DMS114 treated with DMSO at 0.1 percent for 48 hours (cell line): ENCODE data around the gene C8G.

Experiments
- DNase-seq: peaks from one replicate; lab custom pipeline; 2025; ENCODE audit not compliant: unreplicated experiment; lab: John Stamatoyannopoulos, UW

C8G gene

DNA sequence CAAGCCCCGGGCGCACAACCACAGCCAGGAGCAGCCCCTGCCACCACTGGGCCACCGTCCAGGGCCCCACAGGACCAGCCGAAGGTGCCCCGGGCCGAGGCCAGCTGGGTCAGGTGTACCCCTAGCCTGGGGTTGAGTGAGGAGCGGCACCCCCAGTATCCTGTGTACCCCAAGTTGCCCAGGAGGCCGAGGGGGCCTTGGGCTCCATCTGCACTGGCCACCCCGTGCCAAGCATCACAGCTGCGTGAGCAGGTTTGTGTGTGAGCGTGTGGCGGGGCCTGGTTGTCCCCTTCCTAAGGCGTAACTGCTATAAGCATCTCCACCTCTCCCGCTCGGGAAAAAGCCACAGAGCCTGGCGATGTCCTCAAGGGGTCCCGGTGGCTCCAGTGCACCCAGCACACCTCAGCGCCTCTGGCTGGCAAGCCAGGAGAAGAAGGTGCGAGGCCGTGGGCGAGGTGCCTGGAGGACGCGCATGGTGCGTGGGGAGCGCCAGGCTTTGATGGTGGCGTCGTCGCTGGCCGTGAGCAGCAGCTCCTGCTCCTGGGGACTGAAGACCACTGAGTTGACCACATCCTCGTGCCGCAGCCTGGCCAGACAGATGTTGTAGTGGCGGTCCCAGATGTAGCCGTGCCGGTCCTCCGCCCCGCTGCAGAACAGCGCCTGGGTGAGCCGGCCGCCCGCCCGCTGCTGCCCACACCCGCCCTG lies 4.4 kb upstream of the C8G start:
- no peak for DNase-seq

DNA sequence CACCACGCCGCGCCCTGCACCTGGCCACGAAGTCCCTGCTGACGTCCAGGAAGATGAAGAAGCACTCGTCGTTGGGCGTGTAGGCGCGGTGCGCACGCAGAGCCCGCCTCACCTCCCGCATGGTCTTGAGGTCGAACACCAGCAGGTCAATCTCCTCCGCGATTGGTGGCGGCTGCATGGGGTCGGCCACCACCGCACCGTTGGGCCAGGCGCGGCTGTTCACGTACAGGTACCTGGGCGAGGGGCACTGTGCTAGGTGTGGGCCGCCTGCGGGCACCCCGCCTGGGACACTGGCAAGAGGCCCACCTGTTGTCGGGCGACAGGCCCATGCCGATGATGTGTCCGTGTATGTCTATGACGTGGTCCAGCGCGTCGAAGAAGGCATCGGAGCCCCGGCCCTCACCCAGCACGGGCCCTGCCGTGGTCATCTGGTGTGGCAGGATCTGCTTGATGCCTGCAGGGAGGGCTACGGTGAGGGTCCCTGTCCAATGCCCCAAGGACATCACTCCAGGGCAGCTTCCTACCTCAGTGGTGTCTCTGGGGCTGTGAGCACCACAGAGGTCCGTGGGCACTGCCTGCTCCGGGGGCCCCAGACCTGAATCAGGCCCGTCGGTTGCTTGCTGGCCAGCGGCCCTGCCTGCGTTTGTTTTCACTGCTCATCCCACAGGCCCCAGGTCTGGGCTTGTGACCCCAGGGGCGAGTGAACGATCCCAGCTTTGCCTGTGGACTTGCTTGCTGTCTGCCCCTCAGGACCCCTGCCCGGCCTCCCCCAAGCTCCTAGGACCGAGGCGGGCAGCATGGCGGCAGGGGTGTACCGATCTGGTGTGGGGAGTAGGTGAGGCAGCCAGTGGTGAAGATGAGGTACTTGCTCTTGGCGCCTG lies 3.6 kb upstream of the C8G start:
- no peak for DNase-seq

DNA sequence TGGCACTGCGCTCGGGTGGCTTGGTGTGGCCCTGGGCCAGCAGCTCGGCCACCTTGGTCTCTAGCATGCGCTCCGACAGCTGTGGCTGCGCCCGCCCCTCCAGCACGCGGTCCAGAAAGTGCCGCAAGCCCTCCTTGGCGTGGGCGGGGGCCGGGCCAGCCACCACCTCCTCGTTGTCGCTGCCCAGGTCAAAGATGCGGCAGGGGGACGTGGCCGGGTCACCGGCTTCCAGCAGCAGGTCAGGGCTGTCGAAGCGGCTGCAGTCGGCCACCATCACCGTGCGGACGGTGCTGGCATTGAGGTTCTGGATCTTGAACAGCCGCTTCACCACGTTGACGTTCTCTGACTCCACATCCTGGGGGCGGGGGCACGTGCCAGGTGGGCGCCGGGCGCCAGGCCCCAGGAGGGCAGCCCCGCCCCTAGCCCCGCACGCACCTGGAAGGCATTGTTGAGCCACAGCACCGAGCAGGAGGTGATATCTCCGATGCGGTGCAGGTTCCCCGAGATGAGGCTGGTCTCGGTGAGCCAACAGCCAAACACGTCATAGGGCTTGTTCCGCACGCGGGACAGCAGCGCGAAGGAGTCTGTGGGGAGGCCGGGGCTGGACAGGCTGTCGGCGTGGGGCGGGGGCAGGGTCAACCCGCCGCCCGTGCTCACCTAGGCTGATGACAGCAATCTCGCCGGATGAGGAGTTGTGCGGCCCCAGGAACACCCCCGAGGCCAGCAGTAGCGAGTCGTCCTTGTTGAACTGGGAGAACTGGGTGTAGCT lies 2.7 kb upstream of the C8G start:
- DNase-seq, result no peak

DNA sequence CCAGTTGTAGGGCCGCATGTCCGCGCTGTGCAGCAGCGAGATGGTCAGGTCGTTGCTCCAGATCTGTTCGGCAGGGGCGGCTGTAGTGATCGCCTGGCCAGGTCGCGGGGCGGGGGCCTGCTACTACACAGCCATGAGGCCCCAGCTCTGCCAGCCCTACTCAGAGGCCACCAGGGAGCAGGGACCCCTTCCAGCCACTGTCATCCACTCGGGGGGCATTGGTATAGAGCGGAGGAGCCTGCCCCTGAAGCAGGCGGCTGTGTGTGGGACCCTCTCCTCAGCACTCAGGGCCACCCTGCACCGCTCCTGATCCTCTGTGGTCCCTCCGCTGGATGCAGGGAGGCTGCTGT lies 2.2 kb upstream of the C8G start:
- DNase-seq, result no peak

DNA sequence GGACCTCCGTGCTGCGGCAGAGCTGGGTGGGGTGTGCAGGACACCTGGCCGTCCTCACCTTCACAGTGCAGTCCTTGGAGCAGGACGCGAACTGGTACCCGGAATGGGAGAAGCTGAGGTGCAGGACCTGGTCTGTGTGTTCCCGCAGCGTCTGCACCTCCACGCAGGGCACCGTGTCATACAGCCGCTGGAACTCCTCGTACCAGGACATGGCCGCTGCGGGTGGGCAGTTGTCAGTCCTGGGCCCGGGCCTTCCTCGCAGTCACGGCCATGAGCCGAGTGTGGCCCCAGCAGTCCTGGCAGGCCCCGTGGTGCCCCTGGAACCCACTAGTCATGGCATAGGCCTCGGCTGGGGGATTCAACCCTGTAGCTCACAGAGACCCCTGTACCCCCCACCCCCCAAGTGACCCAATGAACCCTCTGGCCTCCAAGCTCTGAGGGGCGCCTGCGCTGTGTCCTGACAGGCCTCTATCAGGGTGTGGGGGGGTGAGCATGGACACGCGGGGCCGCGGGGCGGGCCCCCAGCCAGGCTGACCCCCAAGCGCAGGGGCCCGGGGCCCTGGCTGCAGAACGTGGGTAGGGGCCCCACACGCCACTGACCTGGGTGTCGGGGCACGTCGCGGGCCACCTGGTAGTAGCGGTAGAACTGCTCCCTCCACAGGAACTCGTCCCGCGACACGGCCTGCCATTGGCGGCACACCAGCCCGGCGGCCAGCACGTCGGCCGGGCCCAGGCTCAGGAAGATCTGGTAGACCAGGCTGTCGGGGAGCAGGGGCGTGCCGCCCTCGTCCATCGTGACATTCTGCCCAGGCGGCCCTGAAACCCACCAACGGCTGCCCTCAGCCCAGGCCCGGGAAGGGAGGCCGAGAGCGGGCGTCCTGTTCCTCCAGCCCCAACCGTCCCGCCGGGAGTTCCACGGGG lies 1.5 kb upstream of the C8G start:
- DNase-seq, result no peak

DNA sequence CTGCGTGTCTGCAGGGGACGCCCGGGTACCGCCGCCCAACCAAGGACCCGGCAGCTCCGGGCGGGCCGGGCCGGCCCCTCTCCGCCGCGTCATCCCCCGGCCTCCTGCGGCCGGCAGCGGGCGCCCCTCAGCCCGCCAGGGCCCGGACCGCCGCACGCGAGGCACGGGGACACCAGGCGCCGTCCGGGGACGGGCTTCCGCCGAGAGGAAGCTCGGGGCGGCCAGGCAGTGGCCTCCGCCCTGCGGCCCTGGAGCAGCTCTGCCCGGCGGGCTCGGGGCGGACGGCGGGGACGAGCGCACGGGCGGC lies 878 bp upstream of the C8G start:
- no peak for DNase-seq

DNA sequence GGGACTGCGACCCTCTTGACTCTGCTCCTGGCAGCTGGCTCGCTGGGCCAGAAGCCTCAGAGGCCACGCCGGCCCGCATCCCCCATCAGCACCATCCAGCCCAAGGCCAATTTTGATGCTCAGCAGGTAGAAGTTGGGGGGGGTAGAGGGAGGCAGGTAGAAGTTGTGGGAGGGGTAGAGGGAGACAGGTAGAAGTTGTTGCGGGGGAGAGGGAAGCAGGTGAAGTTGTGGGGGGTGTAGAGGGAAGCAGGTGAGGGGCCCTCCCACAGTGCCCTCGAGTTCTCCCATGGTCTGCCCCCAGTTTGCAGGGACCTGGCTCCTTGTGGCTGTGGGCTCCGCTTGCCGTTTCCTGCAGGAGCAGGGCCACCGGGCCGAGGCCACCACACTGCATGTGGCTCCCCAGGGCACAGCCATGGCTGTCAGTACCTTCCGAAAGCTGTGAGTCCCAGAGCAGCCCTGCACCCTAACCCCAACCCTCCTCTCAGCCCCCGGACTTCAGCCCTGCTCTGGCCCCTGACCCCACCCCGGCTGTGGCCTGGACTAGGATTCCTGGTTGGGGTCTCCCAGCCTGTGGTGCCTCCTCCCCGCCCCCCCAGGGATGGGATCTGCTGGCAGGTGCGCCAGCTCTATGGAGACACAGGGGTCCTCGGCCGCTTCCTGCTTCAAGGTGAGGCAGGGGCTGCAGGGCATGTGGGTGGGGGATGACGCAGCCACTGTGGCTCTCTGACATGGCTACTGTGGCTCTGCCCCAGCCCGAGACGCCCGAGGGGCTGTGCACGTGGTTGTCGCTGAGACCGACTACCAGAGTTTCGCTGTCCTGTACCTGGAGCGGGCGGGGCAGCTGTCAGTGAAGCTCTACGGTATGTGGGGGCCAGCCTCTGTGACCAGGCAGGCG lies 537 bp downstream of the C8G start:
- DNase-seq, result no peak

DNA sequence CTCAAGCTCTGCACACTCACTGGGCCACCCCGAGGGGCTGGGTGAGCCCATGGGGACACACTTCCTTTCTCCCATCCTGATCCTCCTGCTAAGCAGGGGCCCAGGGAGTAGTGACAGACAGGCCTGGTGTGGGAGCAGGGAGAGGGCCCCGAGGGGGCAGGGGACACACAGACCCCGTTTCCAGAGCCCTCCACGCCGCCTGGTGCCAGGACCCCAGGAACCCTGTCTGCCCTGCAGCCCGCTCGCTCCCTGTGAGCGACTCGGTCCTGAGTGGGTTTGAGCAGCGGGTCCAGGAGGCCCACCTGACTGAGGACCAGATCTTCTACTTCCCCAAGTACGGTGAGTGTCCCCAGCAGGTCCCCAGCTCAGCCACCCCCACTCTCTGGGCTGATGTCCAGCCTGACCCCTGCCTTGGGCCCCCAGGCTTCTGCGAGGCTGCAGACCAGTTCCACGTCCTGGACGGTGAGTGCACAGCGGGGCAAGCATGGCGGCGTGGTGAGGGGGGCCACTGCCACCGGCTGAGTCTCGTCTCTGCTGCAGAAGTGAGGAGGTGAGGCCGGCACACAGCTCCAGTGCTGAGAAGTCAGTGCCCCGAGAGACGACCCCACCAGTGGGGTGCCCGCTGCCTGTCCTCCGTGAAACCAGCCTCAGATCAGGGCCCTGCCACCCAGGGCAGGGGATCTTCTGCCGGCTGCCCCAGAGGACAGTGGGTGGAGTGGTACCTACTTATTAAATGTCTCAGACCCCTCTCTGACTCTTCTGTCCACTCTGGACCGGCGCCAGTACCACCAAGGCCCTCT lies 1.4 kb downstream of the C8G start:
- no peak for DNase-seq

DNA sequence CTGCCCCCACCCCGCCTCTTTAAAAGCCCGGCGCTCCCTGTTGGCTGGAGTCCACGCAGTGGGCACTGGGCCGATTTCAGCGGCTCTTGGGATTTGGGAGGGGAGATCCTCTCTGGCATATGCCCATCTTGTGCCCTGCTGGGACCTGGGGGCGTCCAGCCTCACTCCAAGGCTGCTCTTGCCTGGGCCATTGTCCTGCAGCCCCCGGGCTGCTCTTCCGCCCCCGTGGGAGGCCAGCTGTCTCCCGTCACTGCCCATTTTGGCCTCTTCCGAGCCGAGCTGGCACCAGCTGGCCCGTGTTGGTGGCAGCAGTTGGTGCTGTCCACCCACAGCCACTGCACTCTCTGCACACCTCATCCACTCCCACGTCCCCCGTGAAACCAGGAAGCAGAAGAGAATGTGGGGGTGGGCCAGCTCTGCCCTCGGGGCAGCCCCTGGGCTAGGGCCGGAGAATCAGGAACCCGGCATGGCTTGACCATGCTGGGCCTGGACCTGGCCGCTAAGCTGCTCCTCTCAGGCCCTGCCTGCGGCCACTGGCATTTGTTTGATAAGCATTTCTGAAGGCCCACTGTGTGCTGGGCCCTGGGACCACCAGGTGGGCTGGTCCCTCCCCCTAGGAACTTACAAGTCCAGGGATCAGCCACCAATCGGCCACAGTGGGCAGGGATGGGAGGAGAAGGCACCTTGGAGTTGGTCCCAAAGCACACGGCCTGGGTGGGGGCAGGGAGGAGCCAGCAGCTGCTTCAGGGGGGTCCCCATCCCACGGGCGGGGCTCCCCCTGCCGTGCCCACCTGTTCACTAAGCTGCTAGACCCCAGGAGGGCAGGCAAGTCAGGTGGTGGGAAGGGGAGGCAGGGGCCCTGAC lies 2.2 kb downstream of the C8G start:
- DNase-seq, result no peak

DNA sequence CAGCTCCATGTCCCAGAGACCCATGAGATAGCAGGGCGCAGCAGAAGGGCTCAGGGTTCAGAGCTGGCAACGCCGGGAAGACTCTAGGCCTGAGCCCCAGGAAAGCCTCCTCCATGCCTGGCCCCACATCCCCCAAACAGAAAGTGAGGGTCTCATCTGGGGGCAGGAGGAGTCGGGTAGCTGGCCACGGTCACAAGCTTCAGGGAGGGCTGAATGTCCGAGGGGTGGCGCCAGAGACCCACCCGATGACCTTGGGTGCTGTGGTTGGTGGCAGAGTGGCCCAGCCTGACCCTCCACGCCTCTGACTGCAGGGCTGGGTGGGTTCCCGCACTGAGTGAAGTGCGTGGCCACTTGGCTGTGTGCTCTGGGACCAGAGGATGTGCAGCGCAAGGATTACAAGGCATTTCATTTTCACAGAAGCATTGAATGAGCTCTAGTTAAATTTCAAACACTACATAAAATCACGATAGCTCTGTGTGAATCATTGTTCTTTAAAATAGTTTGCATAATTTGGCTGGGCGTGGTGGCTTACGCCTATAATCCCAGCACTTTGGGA lies 3.0 kb downstream of the C8G start:
- DNase-seq, result peak; percentile 8

DNA sequence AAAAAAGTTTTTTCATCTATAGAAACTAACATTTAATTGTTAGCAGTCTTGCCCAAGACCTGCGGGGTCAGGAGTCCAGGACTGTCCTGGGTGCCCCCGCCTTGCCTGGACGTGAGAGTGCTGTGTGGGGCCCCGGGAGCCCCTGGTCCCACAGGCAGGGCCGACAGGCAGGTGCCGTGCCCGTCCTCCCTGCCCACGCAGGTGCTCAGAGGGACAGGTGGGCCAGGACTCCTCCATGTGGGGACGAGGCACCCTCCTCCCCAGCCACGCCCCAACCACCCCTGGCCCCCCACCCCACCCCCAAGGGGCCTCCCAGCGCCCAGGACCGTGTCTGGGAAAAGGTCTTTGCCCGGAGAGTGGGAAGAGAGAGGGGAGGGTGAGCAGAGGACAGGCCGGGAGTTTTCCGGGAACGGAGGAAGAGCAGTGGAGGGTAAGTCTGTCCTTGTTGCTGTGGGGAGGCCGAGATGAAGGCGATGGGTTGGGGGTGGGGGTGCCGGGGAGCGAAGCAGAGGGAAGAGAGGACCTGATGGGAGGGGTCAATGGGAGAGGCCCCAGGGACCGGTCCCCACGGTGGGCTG lies 4.3 kb downstream of the C8G start:
- DNase-seq, result no peak

DNA sequence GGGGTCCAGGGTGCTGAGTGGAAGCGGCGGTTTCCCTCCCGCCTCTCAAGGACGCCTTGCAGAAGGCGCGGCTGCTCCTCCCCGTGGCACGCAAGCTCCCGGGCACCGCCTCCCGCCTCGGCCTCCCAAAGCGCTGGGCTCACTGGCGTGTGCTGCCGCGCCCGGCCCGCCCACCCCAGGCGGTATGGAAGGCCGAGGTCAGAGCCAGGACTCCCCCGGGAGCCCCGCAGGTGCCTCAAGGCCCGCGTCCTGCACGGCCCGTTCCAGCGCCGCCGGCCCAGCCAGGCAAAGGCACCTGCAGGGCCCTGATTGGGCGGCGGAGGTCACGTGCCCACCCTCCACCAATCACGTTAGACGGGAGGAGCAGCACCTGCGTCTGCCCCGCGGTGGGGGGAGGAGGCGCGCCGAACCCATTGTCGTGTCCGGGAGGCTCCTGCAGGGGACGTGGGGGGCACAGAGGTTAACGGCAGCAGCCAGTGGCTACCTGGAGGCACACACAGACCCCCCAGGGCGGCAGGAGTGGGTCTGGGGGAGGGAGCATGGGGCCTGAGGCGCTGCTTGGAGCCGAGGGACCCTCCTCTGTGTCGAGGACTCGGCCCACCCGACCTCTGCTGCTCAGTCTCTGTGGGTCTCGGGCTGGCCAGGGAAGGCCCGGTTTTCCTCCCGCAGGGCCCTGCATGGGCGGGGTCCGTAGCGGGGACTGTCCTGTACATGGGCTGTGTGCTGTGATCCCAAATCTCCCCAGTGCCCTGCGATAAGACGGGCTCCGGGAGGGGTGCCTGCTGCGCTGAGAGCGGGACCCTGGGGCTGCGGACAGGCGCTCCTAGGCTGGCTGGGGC lies 5.0 kb downstream of the C8G start:
- peak; percentile 60 for DNase-seq

DNA sequence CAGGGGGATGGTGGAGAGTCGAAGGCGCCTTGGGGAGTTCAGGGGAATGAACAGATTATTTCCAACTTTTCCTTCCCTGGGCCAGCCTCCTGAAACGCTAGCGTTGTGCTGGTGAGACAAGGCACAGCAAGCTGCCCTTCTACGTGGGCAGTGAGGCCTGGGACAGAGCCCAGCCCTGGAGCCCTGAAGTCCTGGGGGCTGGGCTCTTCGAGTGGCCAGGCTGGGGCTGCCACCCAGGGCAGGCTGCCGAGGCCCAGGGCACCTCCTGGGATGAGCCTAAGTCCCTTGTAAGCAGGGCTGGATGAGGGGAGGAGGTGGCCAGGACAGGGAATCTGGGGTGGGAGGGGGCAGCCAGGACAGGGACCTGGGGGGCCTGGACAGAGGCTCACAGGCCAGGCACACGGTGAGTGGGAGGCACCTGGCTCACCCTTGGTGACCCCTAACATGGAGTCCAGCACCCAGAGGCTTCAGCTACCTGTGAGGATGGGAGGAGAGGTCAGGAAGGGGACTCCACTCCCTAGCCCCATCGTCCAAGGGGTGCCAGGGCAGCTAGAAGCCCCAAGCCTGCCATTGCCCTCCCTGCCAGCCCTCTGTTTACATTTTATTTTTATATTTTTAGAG lies 5.7 kb downstream of the C8G start:
- DNase-seq, result no peak

DNA sequence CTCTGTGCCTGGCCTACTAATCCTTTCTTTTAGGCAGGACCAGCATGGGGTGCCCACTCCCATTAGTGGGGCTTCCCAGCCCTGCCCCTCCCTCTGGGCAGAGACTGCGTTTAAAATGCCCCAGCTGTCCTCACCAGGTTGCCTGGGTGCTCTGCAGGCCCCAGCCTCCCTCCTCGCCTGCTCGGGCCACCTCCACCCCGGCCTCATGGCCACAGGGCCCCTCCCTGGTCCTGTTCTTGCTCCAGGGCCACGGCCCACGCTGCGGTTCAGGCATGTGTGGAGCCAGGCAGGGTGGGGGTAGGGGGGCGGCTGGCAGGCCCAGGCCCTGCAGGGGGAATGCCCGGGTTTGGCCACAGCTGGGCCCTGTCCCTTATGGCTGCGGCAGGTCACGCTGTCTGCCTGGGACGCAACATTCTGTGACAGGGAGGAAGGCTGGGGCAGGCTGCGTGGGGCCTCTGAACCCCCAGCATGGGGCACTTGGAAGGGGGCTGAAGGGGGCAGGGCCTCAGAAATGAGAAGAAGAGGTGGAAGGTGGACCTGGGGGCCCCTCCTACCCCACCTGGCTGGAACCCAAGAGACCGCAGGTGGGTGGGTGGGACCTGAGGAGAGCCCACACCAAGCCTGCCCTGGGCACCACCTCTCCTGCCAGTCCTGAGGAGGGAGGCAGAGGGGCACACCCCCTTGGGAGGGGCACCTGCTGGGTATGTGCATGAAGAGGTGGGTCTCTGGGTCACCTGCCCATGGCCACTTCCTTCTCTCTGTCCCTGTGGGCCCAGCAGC lies 6.7 kb downstream of the C8G start, which contains the start of gene LCN12:
Gene LCN12 (plus strand): TSS at position 733 of the 780 bp plus-strand sequence. CDS start 55 bp downstream, outside the sequence.
- no peak for DNase-seq

DNA sequence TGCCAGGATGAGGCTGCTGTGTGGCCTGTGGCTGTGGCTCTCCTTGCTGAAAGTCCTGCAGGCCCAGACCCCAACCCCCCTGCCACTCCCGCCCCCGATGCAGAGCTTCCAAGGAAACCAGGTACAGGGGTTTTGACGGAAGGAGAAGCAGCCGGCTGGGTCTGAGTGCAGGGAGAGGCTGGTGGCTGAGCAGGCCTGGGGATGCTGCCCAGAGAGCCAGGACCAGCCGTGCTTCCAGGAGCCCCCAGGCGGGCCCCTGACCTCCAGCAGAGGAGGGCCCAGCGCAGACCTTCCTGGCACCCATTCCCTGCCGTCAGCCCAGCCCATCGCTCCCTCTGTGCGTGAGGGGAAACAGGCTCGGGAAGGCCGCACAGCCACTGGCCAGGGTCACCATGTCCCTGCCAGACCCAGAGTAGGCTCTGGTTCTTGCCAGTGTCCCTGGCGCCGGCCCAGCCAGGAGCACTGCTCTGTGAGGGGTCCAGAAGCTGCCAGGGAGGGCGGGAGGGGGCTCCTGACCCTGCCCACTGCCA lies 7.3 kb downstream of the C8G start:
- no peak for DNase-seq
